HCEC 1CT (cell line): Measurements from ENCODE around the gene SAP130.

Experiments used
- DNase-seq: peaks from one replicate; pipeline ENCODE4 v3.0.0-alpha.2; 2017

Gene SAP130

GRCh38 chr2:128024816-128025215, 3.0 kb downstream of the SAP130 start:
- no peak for DNase-seq

- DNase-seq: no peak
These were observed 10.3 kb downstream of the SAP130 start for GRCh38 chr2:128017561-128017960.

DNA sequence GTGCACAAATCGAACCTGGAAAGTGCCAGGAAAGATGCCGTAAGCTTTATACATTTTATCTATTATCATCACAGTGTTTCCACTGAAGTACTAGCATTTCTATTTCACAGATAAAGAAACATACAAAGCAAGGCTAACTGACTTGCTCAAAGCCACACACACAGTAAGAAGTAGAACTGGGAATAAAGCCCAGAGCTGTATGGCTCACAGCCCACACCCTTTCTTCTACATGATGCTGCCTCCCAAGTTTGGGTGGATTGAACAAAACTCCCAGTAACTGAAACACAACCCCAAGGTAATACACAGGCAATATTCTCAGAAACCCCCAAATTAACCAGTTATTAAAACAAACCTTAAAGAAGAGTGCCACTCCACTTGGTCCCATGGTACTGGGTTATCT, 11.2 kb downstream of the SAP130 start:
- no peak for DNase-seq

DNA sequence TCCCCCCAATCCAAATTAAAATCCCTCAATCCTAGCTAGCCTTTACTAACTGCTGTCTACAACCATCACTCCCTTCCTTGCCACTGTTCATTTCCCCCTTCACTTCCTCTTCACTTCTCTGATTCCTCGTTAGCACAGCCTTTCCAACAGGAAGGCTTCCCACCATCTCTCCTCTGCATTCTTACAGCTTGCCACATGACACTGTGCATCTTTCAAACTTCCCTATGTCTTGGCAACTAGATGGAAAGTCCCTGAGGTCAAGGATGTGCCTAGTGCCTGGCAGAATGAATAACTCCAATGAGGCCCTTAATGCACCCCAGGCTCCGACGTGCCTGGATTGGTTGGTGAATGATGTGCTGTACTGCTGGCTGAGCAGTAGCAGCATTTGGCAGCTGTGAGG, 15.2 kb downstream of the SAP130 start:
- DNase-seq: no peak

- no peak for DNase-seq
These were observed 19.7 kb downstream of the SAP130 start for GRCh38 chr2:128008074-128008672.

DNA sequence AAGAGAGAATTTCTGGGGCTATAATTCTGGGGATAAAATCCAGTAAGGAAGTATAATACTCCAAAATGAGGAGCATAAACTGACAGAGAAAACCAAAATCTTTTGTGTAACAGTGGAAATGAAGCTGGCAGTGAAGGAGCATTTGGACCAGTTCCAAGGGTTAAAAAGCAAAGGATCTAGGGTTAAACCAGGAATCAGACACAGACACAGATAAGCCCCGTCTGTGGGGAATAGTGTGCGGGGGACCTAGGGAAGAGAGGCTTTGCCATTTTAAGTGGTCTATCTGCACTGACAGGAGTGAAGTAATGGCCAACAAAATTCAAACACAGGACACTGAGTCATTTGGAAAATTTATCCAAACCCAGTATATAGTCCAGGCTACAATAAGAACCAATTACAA, 23.4 kb downstream of the SAP130 start:
- no peak for DNase-seq

- no peak for DNase-seq
These were observed 24.4 kb downstream of the SAP130 start for GRCh38 chr2:128003463-128003862.

DNA sequence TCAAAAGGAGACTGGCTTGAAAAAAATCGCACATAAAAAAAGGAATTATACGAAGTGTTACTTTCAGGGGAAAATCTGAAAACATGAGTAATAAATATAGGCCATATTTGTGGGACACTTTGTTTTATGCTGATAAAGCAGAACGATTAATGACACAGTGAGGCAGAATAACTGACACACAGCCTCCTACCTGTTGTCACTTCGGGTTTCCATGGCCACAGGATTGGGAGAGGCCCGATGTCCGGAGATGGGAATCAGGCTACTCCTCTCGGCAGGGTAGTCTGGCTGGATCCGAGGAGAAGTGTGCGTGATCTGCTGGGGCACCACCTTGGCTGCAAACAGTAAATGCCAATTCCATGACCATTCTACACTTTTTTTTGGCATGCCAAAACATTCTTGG, 31.7 kb downstream of the SAP130 start:
- no peak for DNase-seq

DNA sequence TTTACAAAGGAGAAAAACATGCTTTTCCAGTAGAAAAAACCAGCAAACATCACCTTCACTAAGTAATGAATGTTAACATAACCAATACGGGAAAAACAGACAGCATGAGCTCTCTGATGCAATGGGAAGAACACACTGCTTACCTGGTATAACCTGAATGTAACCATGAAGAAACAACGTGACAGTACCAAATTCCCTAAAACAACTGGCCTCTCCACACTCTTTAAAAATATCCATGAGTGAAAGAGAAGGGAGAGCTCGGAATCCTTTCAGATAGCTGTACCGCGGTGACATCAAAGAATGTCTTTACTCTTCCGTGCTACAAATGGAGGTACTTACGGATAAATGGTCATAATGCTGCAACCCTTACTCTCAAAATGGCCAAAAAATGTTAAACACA, 32.1 kb downstream of the SAP130 start:
- no peak for DNase-seq

GRCh38 chr2:127993659-127994058, 34.2 kb downstream of the SAP130 start:
- DNase-seq: no peak

DNA sequence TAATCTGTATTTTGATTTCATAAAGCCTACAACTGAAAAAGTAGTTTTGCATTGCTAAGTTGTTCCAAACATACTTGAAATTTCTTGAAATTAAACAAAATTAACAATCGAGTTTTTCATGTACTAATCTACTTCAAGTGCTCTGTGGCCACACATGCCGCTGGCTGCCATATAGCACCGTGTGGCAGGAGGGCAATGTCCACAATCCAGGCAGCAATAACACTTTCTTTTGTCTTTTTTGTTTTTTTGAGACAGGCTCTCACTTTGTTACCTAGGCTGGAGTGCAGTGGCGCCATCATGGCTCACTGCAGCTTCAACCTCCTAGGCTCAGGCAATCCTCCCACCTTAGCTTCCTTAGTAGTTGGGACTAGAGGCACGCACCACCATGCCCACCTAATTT, 36.1 kb downstream of the SAP130 start:
- DNase-seq: no peak

- no peak for DNase-seq
These were observed 41.2 kb downstream of the SAP130 start for GRCh38 chr2:127986548-127987079.

- DNase-seq: no peak
These were observed 42.1 kb downstream of the SAP130 start for GRCh38 chr2:127985735-127986134.

GRCh38 chr2:127985026-127985734, 42.7 kb downstream of the SAP130 start:
- peak; percentile 3 for DNase-seq

DNA sequence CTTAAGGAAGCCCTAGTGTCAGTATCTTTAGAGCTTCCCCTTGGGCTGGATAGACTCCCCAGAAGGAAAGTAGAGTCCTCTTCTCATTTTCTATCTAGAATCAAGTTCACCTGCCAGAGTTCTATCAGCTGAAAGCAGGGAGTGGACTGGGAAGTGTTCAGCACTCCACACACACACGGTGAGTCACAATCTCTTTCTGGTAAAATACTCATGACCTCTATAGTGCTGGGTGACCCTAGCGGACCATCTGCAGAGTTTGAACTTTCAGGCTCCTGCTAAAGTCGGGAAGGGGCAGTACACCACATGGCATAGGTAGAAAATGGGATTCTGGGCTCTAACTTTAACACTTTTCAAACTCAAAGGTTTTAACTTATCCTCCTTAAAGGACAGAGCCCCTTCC, 43.3 kb downstream of the SAP130 start:
- DNase-seq: peak; percentile 33

- DNase-seq: no peak
These were observed 58.4 kb downstream of the SAP130 start for GRCh38 chr2:127969446-127969845.

GRCh38 chr2:127968610-127969339, 59.1 kb downstream of the SAP130 start:
- no peak for DNase-seq

DNA sequence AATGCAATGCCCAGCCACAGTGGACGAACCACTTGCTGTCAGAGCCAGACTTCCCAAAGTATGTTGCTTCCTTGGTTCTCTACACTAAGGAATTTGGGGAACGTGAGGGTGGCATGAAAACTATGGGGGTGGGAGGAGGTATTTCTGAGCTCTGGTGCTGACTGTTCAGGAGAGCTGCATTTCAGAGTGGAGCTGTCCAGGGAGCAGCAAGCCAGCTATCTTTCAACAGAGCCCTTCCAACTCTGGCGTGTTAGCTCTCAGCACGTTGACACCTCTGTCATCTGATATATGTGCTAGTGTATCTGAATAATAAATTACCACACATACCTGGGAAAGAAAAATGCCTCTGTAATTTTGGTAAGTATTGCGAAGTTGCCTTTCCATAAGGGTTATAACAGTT, 66.1 kb downstream of the SAP130 start:
- no peak for DNase-seq

DNA sequence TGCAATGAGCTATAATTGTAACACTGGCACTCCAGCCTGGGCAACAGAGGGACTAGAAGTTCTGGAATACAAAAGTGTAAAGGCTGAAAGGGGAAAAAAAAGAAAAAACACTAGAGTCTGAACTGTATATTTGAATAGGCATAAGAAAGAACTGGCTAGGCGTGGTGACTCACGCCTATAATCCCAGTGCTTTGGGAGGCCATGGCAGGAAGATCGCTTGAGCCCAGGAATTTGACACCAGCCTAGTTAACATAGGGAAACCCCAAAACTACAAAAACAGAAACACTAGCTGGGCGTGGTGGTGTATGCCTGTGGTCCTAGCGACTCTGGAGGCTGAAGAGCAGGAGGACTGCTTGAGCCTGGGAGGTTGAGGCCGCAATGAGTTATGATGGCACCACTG, 70.6 kb downstream of the SAP130 start:
- DNase-seq: peak; percentile 1

DNA sequence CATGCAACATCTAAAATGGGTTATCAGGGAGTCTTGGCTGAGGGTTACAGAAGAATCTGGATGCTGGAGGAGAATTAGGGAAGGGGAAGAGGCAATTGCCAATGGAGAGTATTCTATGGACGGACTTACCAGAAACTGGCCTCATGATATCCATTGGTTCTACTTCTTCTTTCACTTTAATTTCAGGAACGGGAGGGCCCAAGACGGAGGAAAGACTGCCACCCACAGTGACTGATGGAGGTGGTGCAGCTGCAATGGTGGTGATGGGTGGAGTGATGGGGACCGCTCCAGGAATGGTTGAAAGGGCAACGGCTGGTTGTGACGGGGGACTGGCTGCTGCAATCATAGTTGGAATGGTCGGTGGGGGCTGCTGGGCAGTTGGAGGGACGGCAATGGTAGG, 73.0 kb downstream of the SAP130 start:
- no peak for DNase-seq

GRCh38 chr2:127953849-127954248, 74.0 kb downstream of the SAP130 start:
- no peak for DNase-seq

DNA sequence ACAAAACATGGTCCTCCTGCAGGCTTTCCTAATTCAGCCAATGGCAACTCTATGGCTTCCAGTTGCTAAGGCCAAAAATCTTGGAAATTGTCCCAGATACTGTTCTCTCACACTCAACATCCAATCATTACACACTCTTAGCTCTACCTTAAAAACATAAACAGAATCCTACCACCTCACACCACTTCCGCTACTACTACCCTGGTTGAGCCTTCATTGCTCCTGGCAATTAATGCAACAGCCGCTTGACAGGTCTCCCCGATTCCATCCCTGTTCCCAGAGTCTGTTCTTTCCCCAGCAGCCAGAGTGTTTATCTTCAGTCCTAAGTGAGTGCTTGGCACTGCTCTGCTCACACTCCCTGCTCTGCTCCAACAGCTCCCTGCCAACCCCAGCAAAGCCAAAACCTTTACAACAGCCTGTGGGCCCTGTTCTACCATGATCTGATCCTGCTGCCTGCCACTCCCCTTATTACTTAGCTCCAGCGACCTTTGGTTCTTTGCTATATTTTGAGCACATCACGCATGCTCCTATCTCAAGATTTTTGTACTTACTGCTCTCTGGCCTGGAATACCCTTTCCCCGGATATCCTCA, 74.6 kb downstream of the SAP130 start:
- no peak for DNase-seq

DNA sequence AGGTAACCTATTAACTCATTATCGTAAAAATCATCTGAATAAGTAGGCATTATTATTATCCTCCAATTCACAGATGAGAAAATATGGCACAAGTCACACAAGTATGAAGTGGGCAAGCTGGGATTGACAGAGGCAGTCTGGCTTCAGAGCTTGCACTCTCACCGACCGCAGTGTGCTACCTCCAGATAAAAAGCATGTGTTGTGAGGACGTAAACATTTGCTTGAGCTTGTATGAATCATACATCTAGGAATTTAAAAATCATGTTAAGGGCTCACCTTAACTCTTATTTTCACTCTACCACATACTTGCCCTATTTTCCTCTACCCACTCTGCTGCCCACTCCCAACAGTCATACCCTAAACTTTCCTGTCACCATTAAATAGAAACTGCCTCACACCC, 76.8 kb downstream of the SAP130 start:
- DNase-seq: no peak

- no peak for DNase-seq
These were observed 77.6 kb downstream of the SAP130 start for GRCh38 chr2:127950264-127950663.
